ENCODE data around the gene FAM107B. TPM values are rescaled to one million over a fixed set of nuclear protein-coding genes. Genes with fewer than 3 reads are reported as not detected.

Gene FAM107B
- total and polyA plus RNA-seq, 10 of the 15 experiments (the other 5 are each of a cell fraction or from before 2014, with no cell fraction given), result 22.9 to 162 (median 86.6) TPM

- Histone ChIP-seq H3K4me3 (no peak overlapping the region), H3K4me2 (ENCODE audit: control insufficient read depth, insufficient read depth) (no peak overlapping the region), H4K20me1 (ENCODE audit: control insufficient read depth, insufficient read depth) (no peaks in the 10 kb centered on the region), H3K9ac (ENCODE audit: control insufficient read depth, insufficient read depth, low read length) (no peak overlapping the region), H3K79me2 (ENCODE audit: control insufficient read depth, insufficient read depth, low read length) (no peaks in the 10 kb centered on the region), H3K27ac (ENCODE audit: control insufficient read depth, insufficient read depth) (no peak overlapping the region), H3K9me3 (replicated peaks; ENCODE audit: control insufficient read depth, insufficient read depth, low read length) (no peaks in the 10 kb centered on the region), H3K36me3 (ENCODE audit: control insufficient read depth in 2 of 2, insufficient read depth in 2 of 2, low read length in 1 of 2) (no peaks in the 10 kb centered on the region), H3K4me1 (ENCODE audit: control insufficient read depth, insufficient read depth, low read length) (no peaks in the 10 kb centered on the region), H3K27me3 (replicated peaks in 1 of 2; ENCODE audit: control insufficient read depth in 2 of 2, insufficient read depth in 2 of 2, low read length in 1 of 2) (peaks cover 0 to 2% of the 10 kb centered on the region in 2 experiments; a peak in 2 of 4 replicates), H2AFZ (ENCODE audit: control insufficient read depth, low read depth, low read length) (no peak overlapping the region)
- ChIA-PET RAD21 (ENCODE audit: unreplicated experiment) (no interaction called here), SMC1A (ENCODE audit: uncharacterized antibody, unreplicated experiment) (interaction anchor here (7.4 kb wide), 1 partner anchor 278 kb away, joined by 52 read pairs; no protein-coding TSS in a partner anchor), POLR2A (no interaction called here), CTCF (interaction anchor here (6.0 kb wide), 1 partner anchor 279 kb away, joined by 63 read pairs; no protein-coding TSS in a partner anchor)
- DNase-seq (ENCODE audit: low read depth, low spot score) (no peak), FAIRE-seq (no peak), ATAC-seq (no peak)
- WGBS (ENCODE audit: insufficient coverage, insufficient replicate concordance, low lambda C conversion rate, missing lambda C conversion rate), result 63% methylated on average over 5 of the region's 5 CpGs
- BruUV-seq (replicated peaks), result no TSS peak
- TF ChIP-seq ATF3 (IDR thresholded peaks at IDR 0.05; ENCODE audit: borderline replicate concordance, extremely low read depth, low read depth, low read length), result no peak
- no peak for TF ChIP-seq CHD4 (IDR thresholded peaks at IDR 0.05)
- TF ChIP-seq TCF12 (IDR thresholded peaks at IDR 0.05; ENCODE audit: low read depth, low read length), result no peak
- TF ChIP-seq PBX3 (IDR thresholded peaks at IDR 0.05; ENCODE audit: insufficient replicate concordance, low read depth, low read length), result no peak
- no peak for TF ChIP-seq ZBTB40 (IDR thresholded peaks at IDR 0.05; ENCODE audit: borderline replicate concordance)
- no peak for TF ChIP-seq GATAD2B (conservative IDR thresholded peaks at IDR 0.05; ENCODE audit: low read depth)
- no peak for TF ChIP-seq BHLHE40 (IDR thresholded peaks at IDR 0.05; ENCODE audit: borderline replicate concordance in 1 of 2, low read depth in 2 of 2, low read length in 1 of 2)
- no peak for TF ChIP-seq RBBP5 (conservative IDR thresholded peaks at IDR 0.05)
- TF ChIP-seq TCF7 (IDR thresholded peaks at IDR 0.05; ENCODE audit: borderline replicate concordance), result no peak
- no peak for TF ChIP-seq PKNOX1 (IDR thresholded peaks at IDR 0.05)
- no peak for TF ChIP-seq BCL3 (IDR thresholded peaks at IDR 0.05; ENCODE audit: borderline replicate concordance, insufficient read depth, low read depth, low read length, poor library complexity, severe bottlenecking)
- no peak for TF ChIP-seq ZNF207 (IDR thresholded peaks at IDR 0.05; ENCODE audit: borderline replicate concordance)
- TF ChIP-seq ZNF622 (IDR thresholded peaks at IDR 0.05), result no peak
- TF ChIP-seq IKZF1 (conservative IDR thresholded peaks at IDR 0.05), result no peak
- in situ Hi-C loops (cut with MboI), result no loop called here
- intact Hi-C loops (cut with micrococcal nuclease; ENCODE audit: unreplicated experiment), result no loop called here
Observed at GRCh38 chr10:14476006-14476405, 298.7 kb downstream of the FAM107B start.

Measured in GM12878 (cell line).